Suppressor macrophage (primary cell): Measurements from ENCODE around the gene NUDT5.
A peak's percentile ranks its signal among the peaks of the same experiment; 100 is the strongest.
"Not testable (repeated sequence)": the region's sequence is repeated elsewhere in the genome, so short reads cannot be mapped to it uniquely, and the experiment has no call there.

Source experiments
- DNase-seq, 4 experiments: peaks; one replicate each; pipeline ENCODE4 v3.0.0-alpha.2; 2020 to 2022

The NUDT5 gene

DNA sequence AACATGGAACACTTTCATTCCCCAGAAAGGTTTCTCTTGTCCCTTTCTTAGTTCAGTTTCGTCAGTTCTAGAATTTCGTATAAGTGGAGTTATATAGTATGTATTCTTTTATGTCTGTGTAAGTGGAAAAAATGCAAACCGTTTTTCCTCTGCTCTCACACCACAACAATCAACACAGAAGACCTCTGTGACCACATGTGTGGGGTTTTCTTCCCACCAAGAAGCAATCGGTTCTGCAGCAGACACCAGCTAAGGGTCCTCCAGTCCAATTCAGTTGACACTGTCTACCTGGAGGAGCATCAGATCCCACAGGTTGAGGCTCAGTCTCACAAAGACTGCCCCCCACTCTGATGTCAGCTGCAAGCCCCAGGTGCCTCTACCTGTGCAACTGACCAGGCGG is 6.5 kb upstream of the NUDT5 start:
- DNase-seq: no peak

DNA sequence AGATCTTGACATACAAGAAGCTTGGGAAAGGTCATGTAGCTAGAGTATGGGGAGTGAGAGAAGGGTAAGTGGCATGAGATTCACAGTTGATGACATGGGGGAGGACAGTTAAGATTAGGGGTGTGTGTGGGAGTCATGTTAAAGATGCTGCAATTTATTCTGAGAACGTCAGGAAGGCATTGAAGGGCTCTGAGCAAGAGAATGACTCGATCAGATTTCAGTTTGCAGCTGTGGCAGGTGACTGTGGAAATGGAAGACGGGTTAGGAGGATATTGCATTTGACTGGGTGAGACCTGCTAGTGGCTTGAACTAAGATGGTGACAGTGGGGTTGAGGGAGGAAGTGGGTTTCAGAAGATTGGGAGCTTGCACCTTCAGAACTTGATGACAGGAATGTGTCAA is 5.9 kb upstream of the NUDT5 start:
- peak in 1 of 4 experiments; percentile 20 for DNase-seq

DNA sequence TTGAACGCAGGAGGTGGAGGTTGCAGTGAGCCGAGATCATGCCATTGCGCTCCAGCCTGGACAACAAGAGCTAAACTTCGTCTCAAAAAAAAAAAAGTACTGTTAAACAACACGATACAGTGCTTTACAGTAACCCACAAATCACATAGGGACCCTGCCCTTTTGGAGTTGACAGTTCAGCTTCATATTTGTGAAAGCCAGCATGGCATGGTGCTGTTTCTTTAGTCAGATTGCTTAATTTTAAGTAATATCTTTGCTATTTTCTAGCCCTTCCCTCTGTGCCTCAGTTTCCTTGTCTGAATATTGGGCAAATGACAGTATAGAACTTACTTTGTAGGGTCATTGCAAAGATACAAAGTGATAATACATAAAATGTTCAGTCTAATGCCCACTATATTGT is 5.2 kb upstream of the NUDT5 start:
- no peak for DNase-seq

DNA sequence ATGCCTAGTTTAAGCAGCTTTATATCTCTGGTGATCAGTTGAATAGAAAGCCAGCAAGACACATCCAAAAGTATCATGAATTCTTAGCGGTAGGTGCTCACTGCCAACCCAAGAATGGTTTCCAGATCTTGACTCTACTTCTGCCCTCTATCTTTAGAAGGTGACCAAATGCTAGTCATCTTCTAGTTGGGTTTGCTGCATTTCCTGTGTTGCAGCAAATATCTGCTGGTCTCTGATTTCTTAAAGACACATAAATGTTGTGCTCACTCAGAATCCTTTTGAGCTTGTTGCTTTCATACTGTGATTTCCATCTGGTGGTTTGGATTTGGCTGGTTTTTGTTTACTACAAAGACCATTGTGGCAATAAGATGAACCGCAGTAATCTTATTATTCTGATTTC is 2.5 kb upstream of the NUDT5 start:
- DNase-seq: peak in 2 of 4 experiments; percentile 45 to 52

DNA sequence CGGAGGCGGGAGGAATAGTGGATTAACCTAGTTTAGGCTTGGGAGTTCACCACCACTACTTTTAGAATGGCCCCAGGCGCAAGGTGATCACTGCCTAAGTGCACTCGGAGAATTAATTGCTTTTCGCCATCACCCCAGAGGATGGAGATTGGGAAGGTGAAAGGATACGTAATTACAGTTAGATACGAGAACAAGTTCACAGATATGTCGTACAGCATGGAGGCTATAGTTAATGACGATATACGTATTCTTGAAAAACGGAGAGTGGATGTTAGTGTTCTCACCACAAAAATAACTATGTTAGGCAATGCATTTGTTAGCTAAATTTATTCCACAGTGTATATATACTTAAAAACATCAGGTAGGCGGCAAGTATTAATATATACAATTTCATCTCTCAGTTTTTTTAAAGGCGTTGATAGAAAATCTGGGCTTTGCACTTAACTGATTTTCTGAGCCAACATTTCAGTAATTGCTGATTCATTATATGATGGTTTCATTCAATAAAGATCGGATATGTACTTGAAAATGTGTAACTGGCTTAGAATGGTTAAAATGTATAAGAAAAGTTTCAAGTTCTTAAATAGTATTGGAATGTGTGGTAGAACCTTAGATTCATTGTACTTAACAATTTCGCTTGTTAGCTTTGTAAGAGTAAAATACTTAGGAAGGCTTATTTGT is 980 bp upstream of the NUDT5 start:
- DNase-seq: no peak

DNA sequence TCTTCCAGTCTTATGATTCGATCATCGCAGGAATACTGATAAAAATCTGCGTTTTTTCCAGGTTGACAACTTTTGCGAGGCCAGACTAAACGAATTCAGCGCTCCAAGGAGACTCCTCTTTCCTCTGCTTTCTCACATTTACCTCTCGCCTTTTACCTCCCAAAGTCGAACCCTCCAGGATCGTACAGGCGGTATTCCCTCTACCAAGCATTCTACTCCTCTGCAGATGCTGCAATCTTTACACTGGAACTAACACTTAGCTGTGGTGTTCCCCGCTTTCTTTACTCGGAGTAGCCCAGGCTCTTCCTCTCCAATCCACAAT is 449 bp downstream of the NUDT5 start:
- DNase-seq: no peak

DNA sequence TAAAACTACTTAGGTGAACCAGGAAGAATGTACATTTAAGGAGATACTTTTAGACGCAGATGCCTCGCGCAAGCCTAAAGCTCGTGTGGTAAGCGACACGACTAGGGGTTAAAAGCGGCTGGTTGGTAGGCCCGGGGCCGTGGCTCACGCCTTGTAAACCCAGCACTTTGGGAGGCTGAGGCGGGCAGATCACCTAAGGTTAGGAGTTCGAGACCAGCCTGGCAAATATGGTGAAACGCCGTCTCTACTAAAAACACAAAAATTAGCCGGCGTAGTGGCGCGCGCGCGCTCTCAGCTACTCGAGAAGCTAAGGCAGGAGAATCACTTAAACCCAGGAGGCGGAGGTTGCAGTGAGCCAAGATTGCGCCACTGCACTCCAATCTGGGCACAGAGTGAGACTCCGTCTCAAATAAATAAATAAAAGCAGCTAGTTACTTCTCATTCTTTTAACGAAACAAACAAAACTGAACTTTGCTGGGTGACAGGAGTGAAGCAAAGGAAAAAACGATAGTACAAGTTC is 879 bp downstream of the NUDT5 start:
- peak; percentile 34 to 67 (median 48) for DNase-seq

DNA sequence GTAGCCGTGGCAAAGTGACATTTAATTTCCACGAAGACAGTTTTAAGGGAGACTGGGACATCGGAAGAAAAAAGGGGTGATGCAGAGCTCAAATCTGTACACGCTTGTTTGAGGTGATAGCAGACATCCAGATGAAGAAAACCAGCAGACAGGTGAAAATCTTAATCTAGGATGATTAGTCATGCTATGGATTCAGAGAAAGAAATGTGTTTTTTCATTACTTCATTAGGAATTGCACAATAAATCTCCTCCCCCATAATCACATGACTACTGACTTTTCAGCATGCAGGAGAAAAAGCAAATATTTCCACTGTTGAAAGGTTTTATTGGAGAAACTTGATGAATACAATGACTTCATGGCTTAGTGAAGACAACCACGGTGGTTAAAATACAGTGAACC is 2.5 kb downstream of the NUDT5 start:
- DNase-seq: peak in 2 of 4 experiments; percentile 57 to 66

DNA sequence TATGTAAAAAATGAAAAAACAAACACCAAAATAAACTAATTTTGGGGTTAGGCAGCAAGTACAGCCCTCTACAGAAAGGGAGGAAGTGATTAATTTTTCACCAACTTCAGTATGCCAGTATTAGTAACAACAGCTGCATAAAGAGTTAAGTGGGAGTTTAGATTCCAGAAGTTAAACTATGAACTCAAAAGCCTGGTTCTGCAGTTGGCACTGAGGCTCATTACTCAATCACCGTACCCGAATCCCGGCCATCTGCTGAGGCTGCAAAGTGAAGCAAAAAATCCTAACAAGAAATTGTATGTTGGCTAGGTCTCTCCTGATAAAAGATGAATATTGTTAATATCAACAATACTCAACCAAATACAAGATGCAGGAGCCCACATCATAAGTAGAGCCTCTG is 4.0 kb downstream of the NUDT5 start:
- DNase-seq: peak; percentile 28 to 72 (median 59)

DNA sequence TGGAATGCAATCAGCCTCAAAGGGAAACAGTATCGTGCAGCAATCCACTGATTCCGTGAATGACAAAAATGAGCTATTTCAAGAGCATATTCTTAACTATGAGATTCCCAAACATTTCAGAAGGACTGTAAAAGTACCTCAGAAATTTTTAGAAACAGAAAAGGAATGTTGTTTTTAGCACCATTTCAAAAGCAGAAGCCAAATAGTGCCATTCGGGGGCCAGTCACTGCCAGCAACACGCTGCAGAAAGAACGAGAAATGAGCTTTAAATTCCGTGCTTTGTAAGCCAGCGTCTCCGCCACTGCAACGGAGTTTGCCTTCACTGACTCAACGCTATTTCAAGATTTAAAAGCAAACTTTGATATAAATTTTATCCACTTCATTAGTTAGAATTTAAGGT is 6.3 kb downstream of the NUDT5 start:
- no peak for DNase-seq

DNA sequence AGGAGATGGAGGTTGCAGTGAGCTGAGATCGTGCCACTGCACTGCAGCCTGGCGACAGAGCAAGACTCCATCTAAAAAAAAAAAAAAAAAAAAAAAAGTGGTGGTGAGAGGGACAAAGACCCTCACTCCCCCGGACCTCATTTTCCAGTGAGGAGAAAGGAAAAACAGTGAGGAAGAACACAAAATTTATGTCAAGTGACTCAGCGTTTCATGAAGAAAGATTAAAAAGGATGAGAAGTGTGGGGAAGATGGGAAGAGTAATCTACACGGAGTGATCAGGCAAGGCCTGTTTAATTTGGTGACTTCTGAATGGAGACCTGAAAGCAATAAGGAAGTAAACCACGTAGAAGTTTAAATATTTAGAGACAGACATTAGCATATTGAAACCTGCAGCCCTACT is 7.0 kb downstream of the NUDT5 start:
- DNase-seq: no peak

DNA sequence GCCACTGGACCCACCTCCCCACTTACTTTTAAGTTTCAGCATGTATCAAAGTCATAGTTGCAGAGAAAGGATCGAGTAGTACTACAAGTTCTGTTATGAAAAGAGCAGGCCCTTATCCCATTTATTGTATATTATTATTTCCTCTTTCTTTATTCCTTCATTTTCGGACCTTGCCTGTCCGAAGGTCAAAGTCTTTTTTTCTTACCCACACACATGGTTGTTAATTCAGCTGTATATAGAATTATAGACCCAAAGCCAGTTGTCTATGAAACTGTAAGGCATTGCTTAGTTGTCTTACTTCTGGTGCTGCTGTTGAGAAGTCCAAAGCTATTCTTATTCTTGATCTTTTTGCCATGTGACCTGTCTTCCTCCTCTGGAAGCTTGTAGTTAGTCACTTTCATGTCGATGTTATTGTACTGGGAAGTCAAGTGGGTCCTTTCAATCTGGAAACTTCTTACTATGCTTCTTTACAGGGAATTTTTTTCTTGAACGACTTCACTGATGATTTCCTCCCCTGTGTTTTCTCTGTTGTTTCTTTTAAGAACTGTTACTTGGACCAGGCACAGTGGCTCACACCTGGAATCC is 8.3 kb downstream of the NUDT5 start:
- peak in 3 of 4 experiments; percentile 16 to 58 (median 51) for DNase-seq

DNA sequence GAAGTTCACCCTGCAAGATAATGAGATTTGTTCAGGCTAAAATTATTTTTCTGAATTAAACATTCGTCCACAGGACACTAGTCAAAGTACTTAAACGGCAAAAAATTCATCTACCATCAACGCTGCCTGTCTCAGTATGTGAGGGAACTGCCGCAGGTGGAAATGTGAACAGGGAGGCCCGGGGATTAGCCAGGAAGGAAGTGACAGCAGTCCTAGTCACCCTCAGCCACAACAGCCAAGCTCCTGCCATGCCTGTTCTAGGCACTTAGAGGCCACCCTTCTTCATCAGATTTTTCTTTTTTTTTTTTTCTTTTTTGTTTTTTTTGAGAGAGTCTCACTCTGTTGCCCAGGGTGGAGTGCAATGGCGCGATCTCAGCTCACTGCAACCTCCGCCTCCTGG is 9.4 kb downstream of the NUDT5 start:
- no peak for DNase-seq

DNA sequence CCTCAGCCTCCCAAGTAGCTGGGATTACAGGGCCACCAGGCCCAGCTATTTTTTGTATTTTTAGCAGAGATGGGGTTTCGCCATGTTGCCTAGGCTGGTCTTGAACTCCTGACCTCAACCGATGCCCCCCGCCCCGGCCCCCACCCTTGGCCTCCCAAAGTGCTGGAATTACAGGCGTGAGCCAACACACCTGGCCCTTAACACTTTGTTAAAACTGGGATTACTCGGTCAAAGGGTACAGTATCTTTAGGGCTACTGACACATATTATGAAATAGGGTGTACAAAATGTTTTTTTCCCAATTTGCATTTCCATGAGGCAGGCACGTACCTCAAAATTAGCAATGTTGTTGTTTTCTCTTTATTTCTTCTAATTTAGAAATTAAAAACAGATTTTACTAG is 11.5 kb downstream of the NUDT5 start:
- no peak for DNase-seq

DNA sequence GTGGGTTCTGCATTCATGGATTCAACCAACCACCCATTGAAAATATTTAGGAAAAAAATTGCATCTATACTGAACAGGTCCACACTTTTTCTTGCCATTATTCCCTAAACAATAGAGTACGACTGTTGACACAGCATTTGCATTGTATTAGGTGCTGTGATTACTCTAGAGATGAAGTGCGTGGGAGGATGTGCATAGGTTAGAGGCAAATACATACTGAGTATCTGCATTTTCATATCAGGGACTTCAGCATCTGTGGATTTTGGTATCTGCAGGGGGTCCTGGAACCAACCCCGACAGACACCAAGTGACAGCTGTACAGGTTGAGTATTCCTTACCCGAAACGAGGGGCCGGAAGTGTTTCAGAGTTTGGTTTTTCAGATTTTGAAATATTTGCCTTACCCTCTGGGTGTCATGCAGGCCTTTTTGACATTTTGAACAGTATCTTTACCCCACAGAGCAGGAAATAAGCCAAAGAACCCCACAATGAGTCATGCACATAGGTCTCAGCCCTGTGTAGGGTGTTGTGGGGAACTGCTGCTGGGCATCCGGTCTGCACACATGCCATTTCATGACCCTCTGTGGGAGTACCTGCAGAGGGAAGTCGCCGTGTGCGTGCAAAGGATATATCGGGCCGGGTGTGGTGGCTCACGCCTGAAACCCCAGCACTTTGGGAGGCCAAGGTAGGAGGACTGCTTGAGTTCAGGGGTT is 14.5 kb downstream of the NUDT5 start:
- DNase-seq: peak; percentile 81 to 95 (median 88)

DNA sequence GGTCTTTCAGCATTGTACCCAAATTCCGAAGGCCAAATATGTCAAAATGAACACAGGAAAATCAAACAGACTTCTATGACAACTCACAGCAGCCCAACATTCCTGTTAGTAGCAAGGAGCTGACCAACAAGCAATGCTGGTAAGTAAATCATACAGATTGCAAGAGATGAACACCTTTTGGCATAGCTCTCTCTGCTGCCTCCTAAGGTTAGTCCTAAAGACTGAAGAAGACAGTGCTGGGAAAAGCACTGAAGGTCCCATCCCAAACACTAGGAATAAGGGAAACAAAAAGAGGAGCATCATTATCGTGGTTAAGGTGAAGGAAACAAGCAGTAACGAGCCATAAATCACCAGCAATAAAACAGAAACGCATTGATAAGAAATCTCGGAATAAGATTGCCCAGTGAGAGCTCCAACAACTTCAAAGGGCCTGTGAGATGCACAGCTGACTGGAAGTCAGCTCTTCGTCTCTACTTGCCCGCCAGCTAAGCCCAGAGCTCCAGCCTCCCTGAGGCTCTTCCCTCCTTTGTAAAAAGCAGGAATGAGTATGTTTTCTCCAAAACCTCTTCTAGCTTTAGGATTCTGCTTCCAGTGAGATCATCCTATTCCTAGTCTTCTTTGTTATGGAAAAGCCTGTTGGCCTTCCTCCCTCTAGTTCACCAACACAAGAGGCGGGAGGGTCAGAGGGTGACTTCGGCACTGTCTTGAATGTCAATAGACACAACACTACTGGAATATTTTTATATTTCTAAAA is 15.3 kb downstream of the NUDT5 start:
- DNase-seq: no peak

DNA sequence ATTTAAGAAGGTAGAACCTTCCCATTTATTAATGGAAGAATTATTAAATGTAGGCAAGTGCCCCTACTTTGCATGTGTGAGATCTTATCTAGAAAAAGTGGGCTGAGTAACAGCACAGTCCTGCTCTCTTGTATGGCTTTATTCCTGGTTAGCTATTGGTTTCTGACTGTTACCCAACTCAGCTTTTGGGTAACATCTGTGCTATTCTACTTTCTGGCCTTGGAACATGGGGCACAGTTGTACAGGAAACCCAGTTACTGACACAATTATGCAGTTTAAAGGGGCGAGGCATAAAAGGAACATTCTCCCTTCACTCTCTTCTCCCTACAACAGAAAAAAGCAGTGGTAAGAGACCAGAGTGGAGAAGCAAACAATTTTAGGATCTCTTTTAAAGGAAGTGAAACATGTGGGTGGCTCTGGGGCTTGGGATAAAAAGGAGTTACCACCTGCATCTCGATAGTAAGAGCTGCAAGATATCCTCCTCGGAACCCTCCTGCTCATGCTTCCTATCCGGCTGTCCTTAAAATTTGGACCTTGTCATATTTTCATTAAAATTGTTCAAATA is 16.0 kb downstream of the NUDT5 start:
- DNase-seq: peak in 3 of 4 experiments; percentile 38 to 61 (median 55)

DNA sequence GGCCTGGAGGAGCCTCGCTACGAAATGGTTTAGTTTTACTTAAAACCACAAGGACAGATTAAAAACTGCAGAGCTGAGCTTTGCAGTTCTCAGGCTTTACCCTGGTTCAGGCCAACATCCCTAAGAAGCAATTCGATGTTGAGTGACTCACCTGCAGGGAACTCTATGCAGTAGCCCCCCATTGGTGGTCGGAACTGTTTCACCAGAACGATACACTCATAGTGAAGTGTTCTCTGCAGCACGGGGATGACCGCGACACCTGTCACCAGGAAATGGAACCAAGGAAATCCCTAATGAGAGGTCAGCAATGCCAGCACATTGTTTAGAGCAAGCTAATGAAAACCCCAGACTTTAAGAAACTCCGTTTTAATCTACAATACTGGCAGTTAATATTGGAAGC is 18.0 kb downstream of the NUDT5 start:
- DNase-seq: no peak

DNA sequence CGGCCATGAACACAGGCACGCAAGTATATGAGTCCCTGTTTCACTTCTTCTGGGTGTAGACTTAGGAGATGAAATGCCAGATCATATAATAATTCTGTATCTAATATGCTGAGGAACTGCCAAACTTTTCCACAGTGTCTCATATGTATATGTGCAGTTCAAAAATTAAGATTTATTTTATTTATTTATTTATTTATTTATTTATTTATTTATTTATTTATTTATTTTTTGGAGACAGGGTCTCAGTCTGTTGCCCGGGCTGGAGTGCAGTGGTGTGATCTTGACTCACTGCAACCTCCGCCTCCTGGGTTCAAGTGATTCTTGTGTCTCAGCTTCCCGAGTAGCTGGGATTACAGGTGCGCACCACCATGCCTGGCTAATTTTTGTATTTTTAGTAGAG is 24.2 kb downstream of the NUDT5 start:
- DNase-seq: not testable (repeated sequence)

DNA sequence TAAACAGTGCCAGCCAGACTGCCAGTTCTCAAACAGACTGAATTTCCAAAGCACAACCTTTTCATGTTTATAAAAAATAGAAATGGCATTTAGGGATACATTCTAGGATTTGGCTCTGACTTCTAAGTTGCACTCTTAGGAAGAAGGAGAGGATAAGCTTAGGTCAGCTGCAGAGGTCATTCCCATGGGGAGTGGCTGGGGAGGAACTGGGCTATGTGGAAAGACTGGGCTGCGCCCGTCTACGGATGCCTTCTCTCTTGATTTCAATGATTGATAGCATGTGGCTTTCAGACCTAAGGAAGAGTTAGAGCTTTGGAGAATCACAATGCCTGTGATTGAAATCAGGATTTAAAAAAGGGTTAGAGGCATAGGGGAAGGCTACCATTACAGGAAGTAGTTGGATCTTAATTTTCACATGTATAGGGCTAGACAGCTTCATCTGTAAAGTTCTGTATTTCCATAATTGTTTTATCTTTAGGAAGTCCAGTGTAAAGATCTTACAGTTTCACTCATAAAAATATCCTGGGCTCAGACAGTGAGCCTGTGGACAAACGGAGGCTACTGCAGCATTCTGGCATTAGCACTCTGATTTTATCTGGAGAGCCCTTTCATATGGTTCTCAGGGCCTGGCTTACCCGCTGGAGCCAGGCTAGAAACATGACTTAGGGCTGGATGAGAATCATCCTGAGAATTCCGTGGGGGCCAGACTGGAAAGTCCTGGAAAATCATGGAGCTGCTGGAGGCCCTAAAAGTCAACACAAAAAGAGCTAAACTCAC is 29.5 kb downstream of the NUDT5 start:
- no peak for DNase-seq

DNA sequence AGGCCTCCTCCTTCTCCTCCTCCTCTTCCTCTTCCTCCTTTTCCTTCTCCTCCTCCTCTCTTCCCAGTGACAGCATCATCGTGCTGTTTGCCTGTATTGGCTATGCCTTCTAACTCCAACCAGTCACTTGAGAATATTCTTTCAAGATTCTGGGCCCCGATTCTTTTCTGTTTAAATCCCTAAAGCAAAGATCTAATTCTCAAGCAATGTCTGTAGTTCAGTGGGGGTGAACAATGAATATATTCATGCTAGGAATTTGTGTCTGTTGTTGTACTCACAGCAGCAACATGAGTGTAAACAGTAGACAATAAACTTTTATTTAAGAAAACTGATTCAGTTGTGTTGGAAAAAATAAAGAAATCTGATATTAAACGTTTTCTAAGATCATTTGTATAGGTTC is 30.7 kb downstream of the NUDT5 start:
- DNase-seq: no peak

DNA sequence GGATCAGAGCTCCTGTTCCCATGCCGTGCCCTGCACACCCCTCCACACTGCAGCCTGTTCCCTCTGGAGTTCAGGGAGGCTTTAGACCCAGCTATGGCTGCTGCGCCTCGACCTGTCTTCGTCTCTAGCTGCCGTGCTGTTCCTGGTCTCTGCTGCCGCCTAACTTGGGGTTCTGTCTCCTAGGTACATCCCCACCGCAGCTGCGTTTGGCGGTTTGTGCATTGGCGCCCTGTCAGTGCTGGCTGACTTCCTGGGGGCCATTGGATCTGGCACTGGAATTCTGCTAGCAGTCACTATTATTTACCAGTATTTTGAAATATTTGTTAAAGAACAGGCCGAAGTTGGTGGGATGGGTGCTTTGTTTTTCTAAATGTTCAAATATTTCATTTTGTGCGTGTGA is 31.6 kb downstream of the NUDT5 start:
- DNase-seq: no peak
